Measurements from ENCODE around the gene STRIP2.

DNA sequence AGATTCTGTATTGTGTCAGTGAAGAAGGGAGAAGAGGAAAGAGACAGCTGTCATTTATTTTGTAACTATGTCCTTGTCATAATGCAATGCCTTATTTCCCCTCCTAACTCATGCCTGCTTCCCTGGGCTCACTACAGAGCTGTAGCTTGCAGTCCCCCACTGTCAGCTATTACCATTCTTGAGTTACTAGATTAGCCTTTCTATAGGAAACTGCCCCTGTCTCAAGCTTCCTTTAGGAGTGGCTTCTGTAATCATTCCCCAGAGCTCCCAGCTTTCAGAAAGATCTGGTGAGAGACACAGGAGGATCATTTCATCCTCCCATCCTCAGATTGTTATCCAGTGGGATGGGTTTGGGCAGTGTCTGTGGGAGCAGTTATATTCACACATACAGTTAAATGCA lies 35.7 kb downstream of the STRIP2 start:
- TF ChIP-seq ZNF548 (tag by site-specific recombination; IDR thresholded peaks at IDR 0.05) (no peak), ZNF561 (tag by site-specific recombination; IDR thresholded peaks at IDR 0.05; ENCODE audit: borderline replicate concordance) (no peak), PRDM1 (tag by site-specific recombination; IDR thresholded peaks at IDR 0.05) (no peak), ZNF341 (tag by site-specific recombination; IDR thresholded peaks at IDR 0.05; ENCODE audit: low read depth) (no peak), ZNF223 (tag by site-specific recombination; IDR thresholded peaks at IDR 0.05) (no peak), PATZ1 (tag by site-specific recombination; IDR thresholded peaks at IDR 0.05) (no peak), ZBTB10 (tag by site-specific recombination; IDR thresholded peaks at IDR 0.05) (no peak), ZNF658 (tag by site-specific recombination; IDR thresholded peaks at IDR 0.05) (no peak), ZBTB21 (tag by site-specific recombination; IDR thresholded peaks at IDR 0.05) (no peak), SETDB1 (IDR thresholded peaks at IDR 0.05; ENCODE audit: insufficient read length, low read length) (no peak), ZFP37 (tag by site-specific recombination; IDR thresholded peaks at IDR 0.05) (no peak), REPIN1 (tag by site-specific recombination; IDR thresholded peaks at IDR 0.05; ENCODE audit: low read depth) (no peak)
- TF ChIP-seq, protein P1, sequence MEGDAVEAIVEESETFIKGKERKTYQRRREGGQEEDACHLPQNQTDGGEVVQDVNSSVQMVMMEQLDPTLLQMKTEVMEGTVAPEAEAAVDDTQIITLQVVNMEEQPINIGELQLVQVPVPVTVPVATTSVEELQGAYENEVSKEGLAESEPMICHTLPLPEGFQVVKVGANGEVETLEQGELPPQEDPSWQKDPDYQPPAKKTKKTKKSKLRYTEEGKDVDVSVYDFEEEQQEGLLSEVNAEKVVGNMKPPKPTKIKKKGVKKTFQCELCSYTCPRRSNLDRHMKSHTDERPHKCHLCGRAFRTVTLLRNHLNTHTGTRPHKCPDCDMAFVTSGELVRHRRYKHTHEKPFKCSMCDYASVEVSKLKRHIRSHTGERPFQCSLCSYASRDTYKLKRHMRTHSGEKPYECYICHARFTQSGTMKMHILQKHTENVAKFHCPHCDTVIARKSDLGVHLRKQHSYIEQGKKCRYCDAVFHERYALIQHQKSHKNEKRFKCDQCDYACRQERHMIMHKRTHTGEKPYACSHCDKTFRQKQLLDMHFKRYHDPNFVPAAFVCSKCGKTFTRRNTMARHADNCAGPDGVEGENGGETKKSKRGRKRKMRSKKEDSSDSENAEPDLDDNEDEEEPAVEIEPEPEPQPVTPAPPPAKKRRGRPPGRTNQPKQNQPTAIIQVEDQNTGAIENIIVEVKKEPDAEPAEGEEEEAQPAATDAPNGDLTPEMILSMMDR (tag by site-specific recombination; IDR thresholded peaks at IDR 0.05): no peak
- TF ChIP-seq, protein P2, sequence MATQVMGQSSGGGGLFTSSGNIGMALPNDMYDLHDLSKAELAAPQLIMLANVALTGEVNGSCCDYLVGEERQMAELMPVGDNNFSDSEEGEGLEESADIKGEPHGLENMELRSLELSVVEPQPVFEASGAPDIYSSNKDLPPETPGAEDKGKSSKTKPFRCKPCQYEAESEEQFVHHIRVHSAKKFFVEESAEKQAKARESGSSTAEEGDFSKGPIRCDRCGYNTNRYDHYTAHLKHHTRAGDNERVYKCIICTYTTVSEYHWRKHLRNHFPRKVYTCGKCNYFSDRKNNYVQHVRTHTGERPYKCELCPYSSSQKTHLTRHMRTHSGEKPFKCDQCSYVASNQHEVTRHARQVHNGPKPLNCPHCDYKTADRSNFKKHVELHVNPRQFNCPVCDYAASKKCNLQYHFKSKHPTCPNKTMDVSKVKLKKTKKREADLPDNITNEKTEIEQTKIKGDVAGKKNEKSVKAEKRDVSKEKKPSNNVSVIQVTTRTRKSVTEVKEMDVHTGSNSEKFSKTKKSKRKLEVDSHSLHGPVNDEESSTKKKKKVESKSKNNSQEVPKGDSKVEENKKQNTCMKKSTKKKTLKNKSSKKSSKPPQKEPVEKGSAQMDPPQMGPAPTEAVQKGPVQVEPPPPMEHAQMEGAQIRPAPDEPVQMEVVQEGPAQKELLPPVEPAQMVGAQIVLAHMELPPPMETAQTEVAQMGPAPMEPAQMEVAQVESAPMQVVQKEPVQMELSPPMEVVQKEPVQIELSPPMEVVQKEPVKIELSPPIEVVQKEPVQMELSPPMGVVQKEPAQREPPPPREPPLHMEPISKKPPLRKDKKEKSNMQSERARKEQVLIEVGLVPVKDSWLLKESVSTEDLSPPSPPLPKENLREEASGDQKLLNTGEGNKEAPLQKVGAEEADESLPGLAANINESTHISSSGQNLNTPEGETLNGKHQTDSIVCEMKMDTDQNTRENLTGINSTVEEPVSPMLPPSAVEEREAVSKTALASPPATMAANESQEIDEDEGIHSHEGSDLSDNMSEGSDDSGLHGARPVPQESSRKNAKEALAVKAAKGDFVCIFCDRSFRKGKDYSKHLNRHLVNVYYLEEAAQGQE (tag by site-specific recombination; IDR thresholded peaks at IDR 0.05): no peak

All from HEK293 (cell line).